Spleen (tissue), 11 donors: ENCODE data around the gene CACNA1D. TPM values are rescaled to one million over a fixed set of nuclear protein-coding genes. Genes with fewer than 3 reads are reported as not detected.

Experiments
- DNase-seq: peaks from one replicate; pipeline ENCODE4 v3.0.0-alpha.2; 2020
- H3K27ac ChIP-seq, 8 donors: fragments of 200-600 bp; sonication (generic) in 7 of 8; 1 replicate in 4 of 8; 2 replicates in 4 of 8; pipeline versions ENCODE4 v1.5.0 to v1.8.0; 2016 to 2021; ENCODE audit warnings: inconsistent platforms in 4 of 8, mild to moderate bottlenecking in 4 of 8, moderate library complexity in 1 of 8
- H3K27me3 ChIP-seq, 7 donors: fragments of 200-600 bp; sonication (generic) in 6 of 7; replicated peaks in 1 of 7; 1 replicate in 4 of 7; 2 replicates in 3 of 7; pipeline versions ENCODE4 v1.5.0 to v1.8.0; 2016 to 2021; ENCODE audit warnings: inconsistent platforms in 3 of 7, mild to moderate bottlenecking in 1 of 7
- H3K36me3 ChIP-seq, 6 donors: fragments of 200-600 bp; sonication (generic) in 5 of 6; 1 replicate in 4 of 6; 2 replicates in 2 of 6; pipeline versions ENCODE4 v1.5.0 to v1.8.0; 2016 to 2021; ENCODE audit warnings: inconsistent platforms in 2 of 6
- H3K4me1 ChIP-seq, 6 donors: fragments of 200-600 bp; sonication (generic) in 5 of 6; 1 replicate in 3 of 6; 2 replicates in 3 of 6; pipeline versions ENCODE4 v1.5.0 to v1.8.0; 2016 to 2021; ENCODE audit warnings: inconsistent platforms in 3 of 6
- H3K4me3 ChIP-seq, 8 donors: fragments of 200-600 bp; sonication (generic) in 7 of 8; 1 replicate in 4 of 8; 2 replicates in 4 of 8; pipeline versions ENCODE4 v1.5.0 to v1.8.0; 2016 to 2021; ENCODE audit warnings: inconsistent platforms in 4 of 8, mild to moderate bottlenecking in 4 of 8, moderate library complexity in 2 of 8
- H3K9me3 ChIP-seq, 8 donors: fragments of 200-600 bp; sonication (generic) in 7 of 8; 1 replicate in 4 of 8; 2 replicates in 4 of 8; pipeline versions ENCODE4 v1.5.0 to v1.8.0; 2016 to 2021; ENCODE audit warnings: inconsistent platforms in 4 of 8
- CTCF ChIP-seq, 11 experiments: fragments of 200-600 bp in 7 of 11; fragments of 450-650 bp in 4 of 11; sonication (generic) in 4 of 11; IDR thresholded peaks in 8 of 11; conservative IDR thresholded peaks in 3 of 11; 1 replicate in 7 of 11; 2 replicates in 4 of 11; pipeline versions ENCODE4 v1.4.0 to v1.8.0; 2016 to 2021; ENCODE audit warnings: antibody characterized with exemption in 11 of 11, inconsistent platforms in 4 of 11, mild to moderate bottlenecking in 1 of 11
- POLR2A ChIP-seq, 3 donors: fragments of 450-650 bp; IDR thresholded peaks; one replicate each; pipeline ENCODE4 v1.5.1; 2017; ENCODE audit warnings: antibody characterized with exemption in 3 of 3, mild to moderate bottlenecking in 1 of 3
- POLR2AphosphoS5 ChIP-seq, 3 donors: sonication (generic); formaldehyde crosslinking; IDR thresholded peaks; one replicate each; pipeline ENCODE4 v1.5.1; 2017; ENCODE audit warnings: antibody characterized with exemption in 3 of 3
- WGBS, 5 donors: extraction: QIAGEN DNeasy Blood & Tissue Kit in 3 of 5; methylation state at CpG; one replicate each; pipeline versions ENCODE4 v1.1.5 to v1.1.7; 2013 to 2018; 5-methylcytosine and 5-hydroxymethylcytosine counted together
- intact Hi-C: fragments of 100-400 bp; cut with DNase I; formaldehyde crosslinking; loops from one replicate; pipeline ENCODE4 v1.15.0; 2023; ENCODE audit warnings: low total_unique reads
- polyA plus RNA-seq, 3 donors: library from polyadenylated mRNA; stranded (reverse); fragments of 200-250 nt; gene quantifications; one replicate each; pipeline ENCODE4 v1.2.1, GENCODE V29; 2013
- total RNA-seq, 7 donors: library from RNA; depleted of rRNA in 3 of 7; stranded (reverse); fragments of >200 nt in 3 of 7; fragmentation: NEBNext Ultra II Directional in 4 of 7; extraction: Animal tissue kit (Norgen Biotek cat#: 25700) in 4 of 7; gene quantifications; one replicate each; pipeline versions ENCODE4 v1.1.0 to v1.2.1, GENCODE V29; 2016 to 2021
- donor health status: healthy with polysubstance abuse.
- donor health status: DM: no; HTN: no; CAD: no; lungs with moderate emphysema.
- donor health status: DM: no; HTN: no; CAD: no.
- donor health status: Bipolar disorder and iron deficiency.
- donor health status: healthy.
- donor health status: DM: no; HTN: no; CAD: no.
- donor health status: DM: yes; HTN: yes; CAD: no.

Gene CACNA1D
- total and polyA plus RNA-seq, 10 donors, result 0.55 to 89.3 (median 19.1) TPM

GRCh38 chr3:53530205-53530604, 35.8 kb downstream of the CACNA1D start:
- Histone ChIP-seq H3K9me3 (no peaks in the 10 kb centered on the region), H3K4me1 (peaks cover 0 to 4% (median 0%) of the 10 kb centered on the region in 6 donors), H3K4me3 (no peak overlapping the region), H3K36me3 (no peaks in the 10 kb centered on the region), H3K27me3 (peaks cover 0 to 14% (median 0%) of the 10 kb centered on the region in 7 donors), H3K27ac (no peak overlapping the region)
- no peak for DNase-seq
- TF ChIP-seq CTCF (IDR thresholded peaks at IDR 0.05 in 8 of 11, conservative IDR thresholded peaks at IDR 0.05 in 3 of 11) (no peak), POLR2A (IDR thresholded peaks at IDR 0.05) (no peak), POLR2AphosphoS5 (IDR thresholded peaks at IDR 0.05) (no peak)
- intact Hi-C loops, result no loop called here
- 79 to 86% (median 82%) methylated on average over 4 of the region's 4 CpGs for WGBS, 5 donors

DNA sequence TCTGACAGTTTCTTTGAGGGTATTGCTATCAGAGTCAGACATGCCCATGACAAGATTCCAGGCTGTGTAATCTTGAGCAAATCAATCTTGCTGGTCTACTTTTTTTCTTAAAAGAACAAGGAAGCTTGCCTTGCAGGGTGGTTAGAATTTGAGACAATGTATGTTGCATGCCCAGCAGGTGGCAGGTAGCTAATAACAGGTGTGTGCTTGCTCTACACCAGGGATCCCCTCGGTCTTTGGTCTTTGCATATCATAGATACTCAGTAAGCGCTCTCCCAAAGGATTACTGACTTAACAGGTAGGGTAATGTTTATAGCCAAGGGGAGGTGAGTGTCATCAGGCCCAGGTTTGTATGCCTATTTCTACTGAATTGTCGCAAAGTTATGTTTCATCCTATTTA, 37.3 kb downstream of the CACNA1D start:
- Histone ChIP-seq H3K9me3 (no peaks in the 10 kb centered on the region), H3K27ac (no peak overlapping the region), H3K4me3 (no peak overlapping the region), H3K27me3 (peaks cover 0 to 14% (median 0%) of the 10 kb centered on the region in 7 donors), H3K4me1 (peaks cover 0 to 4% (median 0%) of the 10 kb centered on the region in 6 donors), H3K36me3 (no peaks in the 10 kb centered on the region)
- DNase-seq, result no peak
- WGBS, 5 donors, result 68 to 92% (median 79%) methylated on average over 3 of the region's 3 CpGs
- intact Hi-C loops, result no loop called here
- no peak for TF ChIP-seq CTCF (IDR thresholded peaks at IDR 0.05 in 8 of 11, conservative IDR thresholded peaks at IDR 0.05 in 3 of 11)
- no peak for TF ChIP-seq POLR2A (IDR thresholded peaks at IDR 0.05)
- no peak for TF ChIP-seq POLR2AphosphoS5 (IDR thresholded peaks at IDR 0.05)

DNA sequence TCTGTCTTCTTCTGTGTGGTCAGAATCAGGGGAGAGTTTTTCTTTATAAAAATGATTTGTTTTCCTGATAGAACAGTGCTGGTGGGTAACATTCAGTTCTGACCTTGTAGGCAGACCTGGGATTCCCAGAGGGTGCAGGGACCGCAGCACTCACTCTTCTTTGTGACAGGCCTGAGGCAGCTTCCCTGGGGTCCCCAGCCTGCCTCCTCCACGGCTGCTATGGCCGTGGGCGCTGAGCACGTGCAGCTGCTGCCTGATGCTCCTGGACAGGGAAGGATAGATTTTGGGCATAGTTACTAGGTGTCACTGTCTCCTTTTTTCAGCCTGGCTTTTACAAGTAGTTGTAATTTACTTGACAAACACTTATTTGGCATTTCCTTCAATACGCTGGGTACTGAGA, 39.1 kb downstream of the CACNA1D start:
- TF ChIP-seq POLR2AphosphoS5 (IDR thresholded peaks at IDR 0.05) (no peak), POLR2A (IDR thresholded peaks at IDR 0.05) (no peak), CTCF (IDR thresholded peaks at IDR 0.05 in 8 of 11, conservative IDR thresholded peaks at IDR 0.05 in 3 of 11) (no peak)
- 85 to 93% (median 86%) methylated on average over 6 of the region's 6 CpGs for WGBS, 5 donors
- H3K4me1 ChIP-seq, result peaks cover 0 to 4% (median 0%) of the 10 kb centered on the region in 6 donors
- no peak overlapping the region for H3K4me3 ChIP-seq
- peaks cover 0 to 14% (median 0%) of the 10 kb centered on the region in 7 donors for H3K27me3 ChIP-seq
- no peaks in the 10 kb centered on the region for H3K36me3 ChIP-seq
- no peak overlapping the region for H3K27ac ChIP-seq
- no peak for DNase-seq
- intact Hi-C loops, result no loop called here
- no peaks in the 10 kb centered on the region for H3K9me3 ChIP-seq

DNA sequence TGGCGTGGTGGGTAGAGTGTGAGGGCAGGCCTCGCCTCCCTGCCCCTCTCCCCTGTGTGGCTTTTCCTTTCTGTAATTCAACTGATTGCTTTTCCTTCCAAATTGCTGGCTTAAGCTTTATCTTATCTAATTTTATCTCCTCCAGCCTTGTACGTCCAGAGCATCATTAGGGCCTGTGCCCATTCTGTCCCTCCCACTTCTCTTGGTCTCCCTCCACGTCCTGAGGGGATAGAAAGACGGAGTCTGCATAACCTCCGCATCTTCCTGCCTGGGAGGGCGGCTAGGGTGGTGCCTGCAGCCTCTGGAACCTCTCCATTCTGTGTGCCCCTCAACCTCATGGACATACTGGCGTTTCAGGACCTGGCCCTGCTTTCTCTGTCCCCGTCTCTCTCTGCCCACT, 39.8 kb downstream of the CACNA1D start:
- intact Hi-C loops, result no loop called here
- Histone ChIP-seq H3K4me1 (peaks cover 0 to 4% (median 0%) of the 10 kb centered on the region in 6 donors), H3K4me3 (no peak overlapping the region), H3K9me3 (no peaks in the 10 kb centered on the region), H3K36me3 (no peaks in the 10 kb centered on the region), H3K27me3 (peaks cover 0 to 14% (median 0%) of the 10 kb centered on the region in 7 donors), H3K27ac (no peak overlapping the region)
- no peak for TF ChIP-seq POLR2AphosphoS5 (IDR thresholded peaks at IDR 0.05)
- TF ChIP-seq POLR2A (IDR thresholded peaks at IDR 0.05), result no peak
- no peak for TF ChIP-seq CTCF (IDR thresholded peaks at IDR 0.05 in 8 of 11, conservative IDR thresholded peaks at IDR 0.05 in 3 of 11)
- no peak for DNase-seq
- WGBS, 5 donors, result 66 to 80% (median 76%) methylated on average over 9 of the region's 9 CpGs
